Neural cell (in vitro differentiated cells): ENCODE results near the gene FRMD4A. TPM values are rescaled to one million over a fixed set of nuclear protein-coding genes. Genes with fewer than 3 reads are reported as not detected.

Source experiments
- H2AFZ ChIP-seq: fragments of 200-600, 300-800 bp; sonication (generic), shearing (Covaris generic); 2 replicates; pipeline ENCODE4 v1.6.0; 2014; ENCODE audit warnings: low read depth, mild to moderate bottlenecking, antibody characterized with exemption, low read length, moderate library complexity
- H3F3A ChIP-seq: fragments of 200-600 bp; shearing (Covaris generic); 2 replicates; pipeline ENCODE4 v1.6.1; 2016; ENCODE audit warnings: mild to moderate bottlenecking, moderate library complexity, mixed read lengths, antibody characterized with exemption, low read length; ENCODE audit not compliant: insufficient read depth, poor library complexity, severe bottlenecking
- H3K27ac ChIP-seq: fragments of 200-600, 300-800 bp; sonication (generic), shearing (Covaris generic); 2 replicates; pipeline ENCODE4 v1.5.1; 2014; ENCODE audit warnings: mild to moderate bottlenecking, low read length, moderate library complexity
- H3K27me3 ChIP-seq: fragments of 300-800, 200-600 bp; sonication (generic), shearing (Covaris generic); 2 replicates; pipeline ENCODE4 v1.6.0; 2014; ENCODE audit warnings: mild to moderate bottlenecking, low read depth, low read length, moderate library complexity; ENCODE audit not compliant: insufficient read depth
- H3K36me3 ChIP-seq: fragments of 300-800, 200-600 bp; sonication (generic), shearing (Covaris generic); 2 replicates; pipeline ENCODE4 v1.5.1; 2014; ENCODE audit warnings: mild to moderate bottlenecking, antibody characterized with exemption, low read length, moderate library complexity; ENCODE audit not compliant: insufficient read depth
- H3K4me2 ChIP-seq: fragments of 300-800, 200-600 bp; sonication (generic), shearing (Covaris generic); 2 replicates; pipeline ENCODE4 v1.6.0; 2014; ENCODE audit warnings: mild to moderate bottlenecking, low read length
- H3K4me3 ChIP-seq: fragments of 300-800, 200-600 bp; sonication (generic), shearing (Covaris generic); 2 replicates; pipeline ENCODE4 v1.5.1; 2014; ENCODE audit warnings: mild to moderate bottlenecking, low read length, moderate library complexity
- H3K79me2 ChIP-seq: fragments of 200-600 bp; shearing (Covaris generic); replicated peaks from 2 replicates; pipeline ENCODE4 v1.6.0; 2014; ENCODE audit warnings: mild to moderate bottlenecking, low read length, moderate library complexity; ENCODE audit not compliant: insufficient read depth
- H3K9ac ChIP-seq: fragments of 300-800, 200-600 bp; sonication (generic), shearing (Covaris generic); 2 replicates; pipeline ENCODE4 v1.6.1; 2016; ENCODE audit warnings: mild to moderate bottlenecking, low read length, mixed read lengths
- H3K9me2 ChIP-seq: fragments of 200-600 bp; shearing (Covaris generic); 2 replicates; pipeline ENCODE4 v1.6.1; 2016; ENCODE audit warnings: mild to moderate bottlenecking, low read length, mixed read lengths; ENCODE audit not compliant: insufficient read depth
- H3K9me3 ChIP-seq: fragments of 200-600, 300-800 bp; sonication (generic), shearing (Covaris generic); 2 replicates; pipeline ENCODE4 v1.6.1; 2016; ENCODE audit warnings: mild to moderate bottlenecking, mixed run types, low read length, moderate library complexity, mixed read lengths
- H4K20me1 ChIP-seq: fragments of 200-600 bp; shearing (Covaris generic); 2 replicates; pipeline ENCODE4 v1.6.1; 2016; ENCODE audit warnings: mild to moderate bottlenecking, mixed run types; ENCODE audit not compliant: insufficient read depth
- EP300 ChIP-seq: fragments of 450-650 bp; conservative IDR thresholded peaks from 2 replicates; pipeline ENCODE4 v1.6.1; 2014; ENCODE audit warnings: antibody characterized with exemption, mild to moderate bottlenecking, moderate library complexity; ENCODE audit not compliant: poor library complexity, severe bottlenecking
- EZH2 ChIP-seq: fragments of 200-600, 300-800 bp; shearing (Covaris generic), sonication (generic); IDR thresholded peaks from 2 replicates; pipeline ENCODE4 v1.6.1; 2014; ENCODE audit warnings: antibody characterized with exemption, low read length, borderline replicate concordance, mild to moderate bottlenecking; ENCODE audit not compliant: insufficient read depth, poor library complexity, severe bottlenecking
- MXI1 ChIP-seq: fragments of 450-650 bp; conservative IDR thresholded peaks from 2 replicates; pipeline ENCODE4 v1.6.1; 2014; ENCODE audit warnings: antibody characterized with exemption, mild to moderate bottlenecking; ENCODE audit not compliant: poor library complexity, severe bottlenecking
- POLR2AphosphoS5 ChIP-seq: IDR thresholded peaks from 2 replicates; pipeline ENCODE4 v1.6.1; 2012
- RAD21 ChIP-seq: fragments of 450-650 bp; conservative IDR thresholded peaks from 2 replicates; pipeline ENCODE4 v1.6.1; 2014; ENCODE audit warnings: antibody characterized with exemption, mild to moderate bottlenecking, moderate library complexity
- SMC3 ChIP-seq: fragments of 450-650 bp; conservative IDR thresholded peaks from 2 replicates; pipeline ENCODE4 v1.6.1; 2014; ENCODE audit warnings: antibody characterized with exemption, mild to moderate bottlenecking, moderate library complexity; ENCODE audit not compliant: poor library complexity
- TAF1 ChIP-seq: IDR thresholded peaks from 2 replicates; pipeline ENCODE4 v1.6.1; 2012; ENCODE audit warnings: low read depth
- polyA plus RNA-seq: library from polyadenylated mRNA; depleted of rRNA; stranded (reverse); fragments of >200 nt; gene quantifications from 2 replicates; pipeline ENCODE4 v1.2.3, GENCODE V29; 2014
- TF ChIP-seq, protein P1 (sequence below): fragments of 450-650 bp; IDR thresholded peaks from 2 replicates; pipeline ENCODE4 v1.5.1; 2014; ENCODE audit warnings: antibody characterized with exemption, mild to moderate bottlenecking, moderate library complexity; ENCODE audit not compliant: poor library complexity, severe bottlenecking
- TF ChIP-seq, protein P2 (sequence below): IDR thresholded peaks from 2 replicates; pipeline ENCODE4 v1.6.1; 2012; ENCODE audit warnings: borderline replicate concordance

The FRMD4A gene
- polyA plus RNA-seq, 1 donor from 2014 or later, result 36.5 TPM

DNA sequence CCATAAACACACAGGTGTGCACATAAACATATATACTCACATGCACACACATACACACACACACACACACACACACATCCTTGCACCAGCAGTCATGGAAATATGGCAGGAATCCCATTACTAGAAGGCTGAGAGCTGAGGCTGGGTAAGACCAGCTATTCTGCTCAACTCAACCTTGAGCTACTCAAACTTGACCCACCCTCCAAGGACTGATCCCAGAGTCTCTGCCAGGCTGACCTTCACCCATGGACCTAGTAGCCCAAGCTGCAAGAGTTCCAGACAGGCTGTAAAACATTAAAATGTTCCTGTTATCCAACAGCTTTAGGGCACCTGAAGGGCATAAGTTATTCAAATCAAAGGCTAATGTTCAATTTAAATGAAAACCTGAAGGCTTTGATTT lies 134.6 kb downstream of the FRMD4A start:
- TF ChIP-seq TAF1 (no peak), POLR2AphosphoS5 (no peak), RAD21 (no peak)
- Histone ChIP-seq H3K9me3 (no peaks in the 10 kb centered on the region), H3K27me3 (no peaks in the 10 kb centered on the region), H3K9ac (no peak overlapping the region), H3K9me2 (no peaks in the 10 kb centered on the region), H3K4me3 (no peak overlapping the region), H3F3A (no peaks in the 10 kb centered on the region), H4K20me1 (no peaks in the 10 kb centered on the region), H3K4me2 (no peak overlapping the region), H3K79me2 (no peaks in the 10 kb centered on the region), H2AFZ (no peak overlapping the region), H3K36me3 (no peaks in the 10 kb centered on the region), H3K27ac (no peak overlapping the region)

DNA sequence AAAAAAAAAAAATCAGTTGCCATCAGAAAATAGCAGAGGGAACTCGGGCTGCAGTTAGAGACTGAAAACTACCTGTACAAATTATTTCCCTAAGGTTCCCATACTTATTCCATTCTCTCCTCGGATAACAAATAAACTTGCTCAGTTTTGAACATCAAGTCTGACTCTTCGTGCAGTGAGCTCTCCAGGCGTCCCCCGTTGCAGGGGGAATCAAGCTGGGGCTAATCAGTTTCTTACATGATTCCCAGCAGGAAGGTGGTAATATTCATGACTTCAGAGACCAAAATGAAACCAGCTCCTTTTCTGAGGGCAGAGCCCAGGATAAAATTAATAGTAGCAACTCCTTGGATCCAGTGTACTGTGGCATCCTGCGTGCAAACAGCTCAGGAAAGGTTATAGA lies 135.3 kb downstream of the FRMD4A start:
- H4K20me1 ChIP-seq, result no peaks in the 10 kb centered on the region
- no peaks in the 10 kb centered on the region for H3K36me3 ChIP-seq

More for the DNA sequence above, 135.3 kb downstream of the FRMD4A start:
- H3K9me2 ChIP-seq, result no peaks in the 10 kb centered on the region
- H3K27me3 ChIP-seq, result no peaks in the 10 kb centered on the region
- no peak overlapping the region for H2AFZ ChIP-seq
- no peak overlapping the region for H3K4me2 ChIP-seq
- H3K79me2 ChIP-seq, result no peaks in the 10 kb centered on the region
- no peak overlapping the region for H3K9ac ChIP-seq
- no peak overlapping the region for H3K27ac ChIP-seq
- TF ChIP-seq MXI1 (no peak), POLR2AphosphoS5 (no peak), RAD21 (no peak), SMC3 (no peak), EZH2 (no peak), TAF1 (no peak), EP300 (no peak)
- TF ChIP-seq, protein P1, sequence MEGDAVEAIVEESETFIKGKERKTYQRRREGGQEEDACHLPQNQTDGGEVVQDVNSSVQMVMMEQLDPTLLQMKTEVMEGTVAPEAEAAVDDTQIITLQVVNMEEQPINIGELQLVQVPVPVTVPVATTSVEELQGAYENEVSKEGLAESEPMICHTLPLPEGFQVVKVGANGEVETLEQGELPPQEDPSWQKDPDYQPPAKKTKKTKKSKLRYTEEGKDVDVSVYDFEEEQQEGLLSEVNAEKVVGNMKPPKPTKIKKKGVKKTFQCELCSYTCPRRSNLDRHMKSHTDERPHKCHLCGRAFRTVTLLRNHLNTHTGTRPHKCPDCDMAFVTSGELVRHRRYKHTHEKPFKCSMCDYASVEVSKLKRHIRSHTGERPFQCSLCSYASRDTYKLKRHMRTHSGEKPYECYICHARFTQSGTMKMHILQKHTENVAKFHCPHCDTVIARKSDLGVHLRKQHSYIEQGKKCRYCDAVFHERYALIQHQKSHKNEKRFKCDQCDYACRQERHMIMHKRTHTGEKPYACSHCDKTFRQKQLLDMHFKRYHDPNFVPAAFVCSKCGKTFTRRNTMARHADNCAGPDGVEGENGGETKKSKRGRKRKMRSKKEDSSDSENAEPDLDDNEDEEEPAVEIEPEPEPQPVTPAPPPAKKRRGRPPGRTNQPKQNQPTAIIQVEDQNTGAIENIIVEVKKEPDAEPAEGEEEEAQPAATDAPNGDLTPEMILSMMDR, result no peak
- TF ChIP-seq, protein P2, sequence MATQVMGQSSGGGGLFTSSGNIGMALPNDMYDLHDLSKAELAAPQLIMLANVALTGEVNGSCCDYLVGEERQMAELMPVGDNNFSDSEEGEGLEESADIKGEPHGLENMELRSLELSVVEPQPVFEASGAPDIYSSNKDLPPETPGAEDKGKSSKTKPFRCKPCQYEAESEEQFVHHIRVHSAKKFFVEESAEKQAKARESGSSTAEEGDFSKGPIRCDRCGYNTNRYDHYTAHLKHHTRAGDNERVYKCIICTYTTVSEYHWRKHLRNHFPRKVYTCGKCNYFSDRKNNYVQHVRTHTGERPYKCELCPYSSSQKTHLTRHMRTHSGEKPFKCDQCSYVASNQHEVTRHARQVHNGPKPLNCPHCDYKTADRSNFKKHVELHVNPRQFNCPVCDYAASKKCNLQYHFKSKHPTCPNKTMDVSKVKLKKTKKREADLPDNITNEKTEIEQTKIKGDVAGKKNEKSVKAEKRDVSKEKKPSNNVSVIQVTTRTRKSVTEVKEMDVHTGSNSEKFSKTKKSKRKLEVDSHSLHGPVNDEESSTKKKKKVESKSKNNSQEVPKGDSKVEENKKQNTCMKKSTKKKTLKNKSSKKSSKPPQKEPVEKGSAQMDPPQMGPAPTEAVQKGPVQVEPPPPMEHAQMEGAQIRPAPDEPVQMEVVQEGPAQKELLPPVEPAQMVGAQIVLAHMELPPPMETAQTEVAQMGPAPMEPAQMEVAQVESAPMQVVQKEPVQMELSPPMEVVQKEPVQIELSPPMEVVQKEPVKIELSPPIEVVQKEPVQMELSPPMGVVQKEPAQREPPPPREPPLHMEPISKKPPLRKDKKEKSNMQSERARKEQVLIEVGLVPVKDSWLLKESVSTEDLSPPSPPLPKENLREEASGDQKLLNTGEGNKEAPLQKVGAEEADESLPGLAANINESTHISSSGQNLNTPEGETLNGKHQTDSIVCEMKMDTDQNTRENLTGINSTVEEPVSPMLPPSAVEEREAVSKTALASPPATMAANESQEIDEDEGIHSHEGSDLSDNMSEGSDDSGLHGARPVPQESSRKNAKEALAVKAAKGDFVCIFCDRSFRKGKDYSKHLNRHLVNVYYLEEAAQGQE, result no peak
- H3F3A ChIP-seq, result no peaks in the 10 kb centered on the region
- no peak overlapping the region for H3K4me3 ChIP-seq
- no peaks in the 10 kb centered on the region for H3K9me3 ChIP-seq
